ENCODE measurements around the gene RHCE. TPM values are rescaled to one million over a fixed set of nuclear protein-coding genes. Genes with fewer than 3 reads are reported as not detected.

Gene RHCE
- total and polyA plus RNA-seq, 2 experiments from 2014 or later, result 0.80 to 8.8 TPM

DNA sequence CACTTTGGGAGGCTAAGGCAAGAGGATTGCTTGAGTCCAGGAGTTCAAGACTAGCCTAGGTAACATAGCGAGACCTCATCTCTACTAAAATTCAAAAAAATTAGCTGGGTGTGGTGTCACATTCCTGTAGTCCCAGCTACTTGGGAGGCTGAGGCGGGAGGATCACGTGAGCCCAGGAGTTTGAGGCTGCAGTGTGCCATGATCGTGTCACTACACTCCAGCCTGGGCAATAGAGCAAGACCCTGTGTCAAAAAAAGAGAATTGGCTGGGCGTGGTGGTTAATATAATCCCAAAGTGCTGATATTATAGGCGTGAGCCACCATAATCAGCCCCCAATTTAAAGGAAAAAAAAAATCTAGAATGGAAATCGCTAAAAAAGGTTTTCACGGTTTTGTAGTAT lies 17.0 kb upstream of the RHCE start:
- peaks cover 59% of the 10 kb centered on the region for H4K20me1 ChIP-seq (ENCODE audit: insufficient read depth, poor library complexity, severe bottlenecking)
- H3K36me3 ChIP-seq (replicated peaks; ENCODE audit: insufficient read depth, low read depth), result no peaks in the 10 kb centered on the region
- H3K9me2 ChIP-seq (replicated peaks; ENCODE audit: insufficient read depth), result no peaks in the 10 kb centered on the region
- no peaks in the 10 kb centered on the region for H3K27me3 ChIP-seq
- H3K4me2 ChIP-seq, result no peak overlapping the region
- no peak for TF ChIP-seq EZH2 (IDR thresholded peaks at IDR 0.05; ENCODE audit: borderline replicate concordance)
- TF ChIP-seq, protein P1, sequence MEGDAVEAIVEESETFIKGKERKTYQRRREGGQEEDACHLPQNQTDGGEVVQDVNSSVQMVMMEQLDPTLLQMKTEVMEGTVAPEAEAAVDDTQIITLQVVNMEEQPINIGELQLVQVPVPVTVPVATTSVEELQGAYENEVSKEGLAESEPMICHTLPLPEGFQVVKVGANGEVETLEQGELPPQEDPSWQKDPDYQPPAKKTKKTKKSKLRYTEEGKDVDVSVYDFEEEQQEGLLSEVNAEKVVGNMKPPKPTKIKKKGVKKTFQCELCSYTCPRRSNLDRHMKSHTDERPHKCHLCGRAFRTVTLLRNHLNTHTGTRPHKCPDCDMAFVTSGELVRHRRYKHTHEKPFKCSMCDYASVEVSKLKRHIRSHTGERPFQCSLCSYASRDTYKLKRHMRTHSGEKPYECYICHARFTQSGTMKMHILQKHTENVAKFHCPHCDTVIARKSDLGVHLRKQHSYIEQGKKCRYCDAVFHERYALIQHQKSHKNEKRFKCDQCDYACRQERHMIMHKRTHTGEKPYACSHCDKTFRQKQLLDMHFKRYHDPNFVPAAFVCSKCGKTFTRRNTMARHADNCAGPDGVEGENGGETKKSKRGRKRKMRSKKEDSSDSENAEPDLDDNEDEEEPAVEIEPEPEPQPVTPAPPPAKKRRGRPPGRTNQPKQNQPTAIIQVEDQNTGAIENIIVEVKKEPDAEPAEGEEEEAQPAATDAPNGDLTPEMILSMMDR (IDR thresholded peaks at IDR 0.05; ENCODE audit: poor library complexity), result no peak
- TF ChIP-seq EZH2phosphoT487 (IDR thresholded peaks at IDR 0.05; ENCODE audit: low read depth, severe bottlenecking, unreplicated experiment), result no peak
- peaks cover 33% of the 10 kb centered on the region for H3K4me1 ChIP-seq (ENCODE audit: insufficient read depth)
- no peaks in the 10 kb centered on the region for H3K9me3 ChIP-seq (ENCODE audit: low read depth)
- no peak for DNase-seq (ENCODE audit: low spot score)
- no peak overlapping the region for H3K4me3 ChIP-seq
- H2AFZ ChIP-seq, result no peak overlapping the region
- peaks cover 100% of the 10 kb centered on the region for H3K79me2 ChIP-seq
- 100% methylated on average over 8 of the region's 8 CpGs for WGBS (ENCODE audit: low lambda C conversion rate, missing lambda C conversion rate)
- H3K27ac ChIP-seq, result no peak overlapping the region

- TF ChIP-seq, protein P1 (IDR thresholded peaks at IDR 0.05; ENCODE audit: poor library complexity), result no peak
- no peak for TF ChIP-seq EZH2 (IDR thresholded peaks at IDR 0.05; ENCODE audit: borderline replicate concordance)
- TF ChIP-seq EZH2phosphoT487 (IDR thresholded peaks at IDR 0.05; ENCODE audit: low read depth, severe bottlenecking, unreplicated experiment), result no peak
Observed at GRCh38 chr1:25435397-25436108, 14.9 kb upstream of the RHCE start.

GRCh38 chr1:25433389-25434186 lies 13.0 kb upstream of the RHCE start:
- peak overlapping the region; percentile 92 for H3K4me2 ChIP-seq
- no peak overlapping the region for H3K27ac ChIP-seq

More at GRCh38 chr1:25435397-25436108, 14.9 kb upstream of the RHCE start:
- no peak overlapping the region for H3K27ac ChIP-seq
- peak overlapping the region; percentile 56 for H3K4me2 ChIP-seq
- H3K4me3 ChIP-seq, result no peak overlapping the region
- H3K9me2 ChIP-seq (replicated peaks; ENCODE audit: insufficient read depth), result no peaks in the 10 kb centered on the region
- peaks cover 92% of the 10 kb centered on the region for H3K79me2 ChIP-seq
- no peak overlapping the region for H2AFZ ChIP-seq
- DNase-seq (ENCODE audit: low spot score), result no peak
- peaks cover 36% of the 10 kb centered on the region for H3K4me1 ChIP-seq (ENCODE audit: insufficient read depth)
- no peaks in the 10 kb centered on the region for H3K36me3 ChIP-seq (replicated peaks; ENCODE audit: insufficient read depth, low read depth)
- WGBS (ENCODE audit: low lambda C conversion rate, missing lambda C conversion rate), result 47% methylated on average over 4 of the region's 4 CpGs
- no peaks in the 10 kb centered on the region for H3K9me3 ChIP-seq (ENCODE audit: low read depth)
- no peaks in the 10 kb centered on the region for H3K27me3 ChIP-seq
- peaks cover 57% of the 10 kb centered on the region for H4K20me1 ChIP-seq (ENCODE audit: insufficient read depth, poor library complexity, severe bottlenecking)

More at GRCh38 chr1:25433389-25434186, 13.0 kb upstream of the RHCE start:
- Histone ChIP-seq H2AFZ (no peak overlapping the region), H3K9me2 (replicated peaks; ENCODE audit: insufficient read depth) (no peaks in the 10 kb centered on the region), H3K4me1 (ENCODE audit: insufficient read depth) (peaks cover 36% of the 10 kb centered on the region), H3K36me3 (replicated peaks; ENCODE audit: insufficient read depth, low read depth) (no peaks in the 10 kb centered on the region), H3K4me3 (no peak overlapping the region), H3K9me3 (ENCODE audit: low read depth) (no peaks in the 10 kb centered on the region), H3K27me3 (no peaks in the 10 kb centered on the region), H4K20me1 (ENCODE audit: insufficient read depth, poor library complexity, severe bottlenecking) (peaks cover 57% of the 10 kb centered on the region), H3K79me2 (peaks cover 73% of the 10 kb centered on the region)
- DNase-seq (ENCODE audit: low spot score), result no peak
- TF ChIP-seq, protein P1 (IDR thresholded peaks at IDR 0.05; ENCODE audit: poor library complexity), result no peak
- TF ChIP-seq EZH2phosphoT487 (IDR thresholded peaks at IDR 0.05; ENCODE audit: low read depth, severe bottlenecking, unreplicated experiment) (no peak), EZH2 (IDR thresholded peaks at IDR 0.05; ENCODE audit: borderline replicate concordance) (no peak)
- 73% methylated on average over 4 of the region's 4 CpGs for WGBS (ENCODE audit: low lambda C conversion rate, missing lambda C conversion rate)
